ENCODE data around the gene HECA. TPM values are rescaled to one million over a fixed set of nuclear protein-coding genes. Genes with fewer than 3 reads are reported as not detected.

HECA gene
- total and polyA plus RNA-seq, 2 of the 8 experiments (the other 6 are each of a cell fraction or from before 2014, with no cell fraction given), result 2.4 to 9.2 TPM

DNA sequence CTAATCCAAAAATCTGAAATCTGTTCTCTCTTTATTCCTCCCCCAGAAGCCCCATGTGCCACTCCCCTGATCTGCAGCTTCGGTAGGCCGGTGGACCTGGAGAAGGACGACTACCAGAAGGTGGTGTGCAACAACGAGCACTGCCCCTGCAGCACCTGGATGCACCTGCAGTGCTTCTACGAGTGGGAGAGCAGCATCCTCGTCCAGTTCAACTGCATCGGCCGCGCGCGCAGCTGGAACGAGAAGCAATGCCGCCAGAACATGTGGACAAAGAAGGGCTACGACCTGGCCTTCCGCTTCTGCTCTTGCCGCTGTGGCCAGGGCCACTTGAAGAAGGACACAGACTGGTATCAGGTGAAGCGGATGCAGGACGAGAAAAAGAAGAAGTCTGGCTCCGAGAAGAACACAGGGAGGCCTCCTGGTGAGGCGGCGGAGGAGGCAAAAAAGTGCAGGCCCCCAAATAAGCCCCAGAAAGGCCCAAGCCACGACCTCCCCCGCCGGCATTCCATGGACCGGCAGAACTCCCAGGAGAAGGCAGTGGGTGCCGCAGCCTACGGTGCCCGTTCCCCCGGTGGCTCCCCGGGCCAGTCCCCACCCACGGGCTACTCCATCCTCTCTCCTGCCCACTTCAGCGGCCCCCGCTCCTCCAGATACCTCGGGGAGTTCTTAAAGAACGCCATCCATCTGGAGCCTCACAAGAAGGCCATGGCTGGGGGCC is 31.5 kb downstream of the HECA start:
- H2AK5ac ChIP-seq (ENCODE audit: low read depth, low read length), result no peak overlapping the region
- H4K5ac ChIP-seq (ENCODE audit: insufficient read length, low read depth, low read length), result no peak overlapping the region
- WGBS, 2 experiments (ENCODE audit: extremely low coverage in 1 of 2, insufficient coverage in 1 of 2, insufficient read length in 1 of 2, insufficient replicate concordance in 2 of 2, low coverage in 1 of 2, low lambda C conversion rate in 2 of 2, missing lambda C conversion rate in 1 of 2), result 94% methylated on average over 28 of the region's 35 CpGs; no CpG with 5 or more reads in 1 of the 2 experiments
- no peak for DNase-seq (ENCODE audit: low read depth in 1 of 2, low spot score in 2 of 2)
- no peak overlapping the region for H2BK120ac ChIP-seq (replicated peaks; ENCODE audit: low read depth, low read length)
- no peak overlapping the region for H2AFZ ChIP-seq (ENCODE audit: low read length)
- H3K79me1 ChIP-seq (ENCODE audit: low read depth, low read length), result no peaks in the 10 kb centered on the region; the same call in 1 of the 2 replicates
- H3K79me2 ChIP-seq (ENCODE audit: control insufficient read depth in 1 of 2, insufficient read depth in 2 of 2, low read length in 2 of 2), result no peaks in the 10 kb centered on the region; a peak in 1 of 4 replicates
- FAIRE-seq, result no peak
- H3K23me2 ChIP-seq (ENCODE audit: low read depth, low read length), result no peaks in the 10 kb centered on the region; the same call in 1 of the 2 replicates
- no peak overlapping the region for H3K4ac ChIP-seq (replicated peaks; ENCODE audit: insufficient read length, low read depth, low read length)
- H4K91ac ChIP-seq (replicated peaks; ENCODE audit: insufficient read length, low read length), result no peak overlapping the region
- H3K4me2 ChIP-seq (ENCODE audit: insufficient read depth in 1 of 2, low read depth in 2 of 2, low read length in 2 of 2), result no peak overlapping the region
- H3K23ac ChIP-seq (ENCODE audit: insufficient read length), result no peak overlapping the region
- H3K27ac ChIP-seq (ENCODE audit: low read depth, low read length), result no peak overlapping the region
- no peak overlapping the region for H3K14ac ChIP-seq (ENCODE audit: insufficient read length)
- H3K4me1 ChIP-seq (replicated peaks in 1 of 4; ENCODE audit: control insufficient read depth in 3 of 4, insufficient read depth in 4 of 4, low read length in 3 of 4), result no peaks in the 10 kb centered on the region
- H4K20me1 ChIP-seq (replicated peaks in 1 of 2; ENCODE audit: control insufficient read depth in 1 of 2, insufficient read depth in 2 of 2, low read length in 2 of 2), result peaks cover 0 to 5% of the 10 kb centered on the region in 2 experiments
- H3K9me3 ChIP-seq (ENCODE audit: insufficient read depth in 2 of 2, low read depth in 1 of 2, low read length in 1 of 2), result no peaks in the 10 kb centered on the region
- TF ChIP-seq RNF2 (IDR thresholded peaks at IDR 0.05; ENCODE audit: borderline replicate concordance, low read depth, low read length, missing control alignments, poor library complexity, severe bottlenecking) (no peak), HDAC6 (IDR thresholded peaks at IDR 0.05; ENCODE audit: low read depth, low read length) (no peak), CHD1 (IDR thresholded peaks at IDR 0.05; ENCODE audit: low read depth, low read length) (no peak), RFX5 (IDR thresholded peaks at IDR 0.05; ENCODE audit: borderline replicate concordance, low read depth, low read length) (no peak), NANOG (IDR thresholded peaks at IDR 0.05; ENCODE audit: insufficient read depth, low read depth, low read length, poor library complexity, severe bottlenecking) (no peak)
- H3K36me3 ChIP-seq (ENCODE audit: control insufficient read depth in 2 of 4, insufficient read depth in 4 of 4, low read length in 3 of 4), result peaks cover 0 to 6% (median 2%) of the 10 kb centered on the region in 4 experiments; a peak in 2 of 8 replicates
- no peak overlapping the region for H3K4me3 ChIP-seq (ENCODE audit: extremely low read depth in 1 of 4, insufficient read depth in 2 of 4, low read depth in 3 of 4, low read length in 4 of 4)
- H3K9ac ChIP-seq (replicated peaks in 1 of 4; ENCODE audit: extremely low read depth in 1 of 4, low read depth in 3 of 4, low read length in 3 of 4), result no peak overlapping the region
- H3K27me3 ChIP-seq (replicated peaks in 1 of 4; ENCODE audit: control insufficient read depth in 3 of 4, extremely low read depth in 1 of 4, insufficient read depth in 3 of 4, low read length in 3 of 4), result no peaks in the 10 kb centered on the region
- no peak overlapping the region for H2BK12ac ChIP-seq (ENCODE audit: low read depth, low read length)
- ChIA-PET POLR2A (ENCODE audit: partially characterized antibody) (no interaction called here), CTCF (ENCODE audit: partially characterized antibody) (interaction anchor here (2.4 kb wide), 1 partner anchor 64 kb away, joined by 6 read pairs; no protein-coding TSS in a partner anchor)
- H2BK5ac ChIP-seq (ENCODE audit: low read depth, low read length), result no peak overlapping the region
- no peak overlapping the region for H2BK15ac ChIP-seq (ENCODE audit: low read length)
- no peak overlapping the region for H2BK20ac ChIP-seq (ENCODE audit: low read length)
- H4K8ac ChIP-seq (ENCODE audit: extremely low read depth, insufficient read depth, low read length), result no peak overlapping the region
- no peak overlapping the region for H3K56ac ChIP-seq (replicated peaks; ENCODE audit: insufficient read length, low read depth, low read length)
- no peak overlapping the region for H3K18ac ChIP-seq (ENCODE audit: extremely low read depth, low read length)
